Thoracic aorta (tissue), 2 donors: ENCODE data around the gene ZNF322. TPM values are rescaled to one million over a fixed set of nuclear protein-coding genes. Genes with fewer than 3 reads are reported as not detected.

ENCODE experiments used
- ATAC-seq: fragments of 150-250 bp; one replicate; pipeline ENCODE4 v1.8.0; 2017; ENCODE audit warnings: low read depth; ENCODE audit not compliant: insufficient number of reproducible peaks, low FRiP score
- DNase-seq: peaks from one replicate; pipeline ENCODE4 v3.0.0-alpha.2; 2020; ENCODE audit warnings: low spot score
- H3K27ac ChIP-seq, 2 donors: fragments of 200-600 bp; sonication (generic); 1 replicate in 1 of 2; 2 replicates in 1 of 2; pipeline ENCODE4 v1.5.1; 2016; ENCODE audit warnings: mild to moderate bottlenecking in 2 of 2, moderate library complexity in 2 of 2
- H3K27me3 ChIP-seq: fragments of 200-600 bp; sonication (generic); replicated peaks from 2 replicates; pipeline ENCODE4 v1.6.0; 2016; ENCODE audit warnings: mild to moderate bottlenecking; ENCODE audit not compliant: insufficient read depth
- H3K36me3 ChIP-seq: fragments of 200-600 bp; sonication (generic); one replicate; pipeline ENCODE4 v1.5.1; 2016
- H3K4me1 ChIP-seq, 2 donors: fragments of 200-600 bp; sonication (generic); 1 replicate in 1 of 2; 2 replicates in 1 of 2; pipeline versions ENCODE4 v1.5.1 to v1.6.0; 2016; ENCODE audit warnings: low read depth in 2 of 2, mild to moderate bottlenecking in 1 of 2; ENCODE audit not compliant: control insufficient read depth in 1 of 2
- H3K4me3 ChIP-seq: fragments of 200-600 bp; sonication (generic); 2 replicates; pipeline ENCODE4 v1.5.1; 2016; ENCODE audit warnings: mild to moderate bottlenecking
- H3K9me3 ChIP-seq: fragments of 200-600 bp; sonication (generic); 2 replicates; pipeline ENCODE4 v1.5.1; 2016
- CTCF ChIP-seq: fragments of 200-600 bp; sonication (generic); IDR thresholded peaks from one replicate; pipeline ENCODE4 v1.5.1; 2019; ENCODE audit warnings: antibody characterized with exemption
- total RNA-seq, 2 donors: library from RNA; depleted of rRNA; stranded (reverse); fragments of >200 nt; gene quantifications; one replicate each; pipeline versions ENCODE4 v1.1.0 to v1.2.3, GENCODE V29; 2016

ZNF322 gene
- total RNA-seq, 2 donors from 2014 or later = 18.1 to 18.6 TPM

- peaks cover 7% of the 10 kb centered on the region for H3K27me3 ChIP-seq
- ATAC-seq (no peak), DNase-seq (no peak)
- H3K4me3 ChIP-seq = peak overlapping the region; percentile 62
- H3K36me3 ChIP-seq = no peaks in the 10 kb centered on the region
- H3K4me1 ChIP-seq = peaks cover 7 to 14% of the 10 kb centered on the region in 2 donors
- H3K9me3 ChIP-seq = peaks cover 11% of the 10 kb centered on the region
- no peak for TF ChIP-seq CTCF
- H3K27ac ChIP-seq = no peak overlapping the region
These were observed 45.6 kb downstream of the ZNF322 start for GRCh38 chr6:26613689-26614683.

GRCh38 chr6:26613201-26613600 is 46.3 kb downstream of the ZNF322 start:
- Histone ChIP-seq H3K36me3 (no peaks in the 10 kb centered on the region), H3K27me3 (peaks cover 7% of the 10 kb centered on the region), H3K27ac (no peak overlapping the region), H3K9me3 (peaks cover 11% of the 10 kb centered on the region), H3K4me1 (peaks cover 7 to 14% of the 10 kb centered on the region in 2 donors), H3K4me3 (no peak overlapping the region)
- TF ChIP-seq CTCF = no peak
- ATAC-seq = no peak
- no peak for DNase-seq

GRCh38 chr6:26611599-26611998 is 47.9 kb downstream of the ZNF322 start:
- Histone ChIP-seq H3K27ac (no peak overlapping the region), H3K4me1 (peaks cover 7 to 14% of the 10 kb centered on the region in 2 donors), H3K9me3 (peaks cover 3% of the 10 kb centered on the region), H3K27me3 (peaks cover 7% of the 10 kb centered on the region), H3K36me3 (no peaks in the 10 kb centered on the region), H3K4me3 (no peak overlapping the region)
- no peak for TF ChIP-seq CTCF
- DNase-seq (no peak), ATAC-seq (no peak)

- no peak overlapping the region for H3K4me3 ChIP-seq
- no peak overlapping the region for H3K27ac ChIP-seq
- TF ChIP-seq CTCF = no peak
- no peaks in the 10 kb centered on the region for H3K36me3 ChIP-seq
- DNase-seq (no peak), ATAC-seq (no peak)
- peaks cover 6 to 11% of the 10 kb centered on the region in 2 donors for H3K4me1 ChIP-seq
- peaks cover 7% of the 10 kb centered on the region for H3K27me3 ChIP-seq
- H3K9me3 ChIP-seq = no peaks in the 10 kb centered on the region
These were observed 50.1 kb downstream of the ZNF322 start for GRCh38 chr6:26609463-26609862.

GRCh38 chr6:26607434-26608230 is 51.9 kb downstream of the ZNF322 start:
- H3K4me1 ChIP-seq = no peaks in the 10 kb centered on the region
- peak overlapping the region; percentile 68 for H3K4me3 ChIP-seq
- DNase-seq (no peak), ATAC-seq (no peak)
- H3K27me3 ChIP-seq = no peaks in the 10 kb centered on the region
- H3K27ac ChIP-seq = no peak overlapping the region
- H3K36me3 ChIP-seq = no peaks in the 10 kb centered on the region
- H3K9me3 ChIP-seq = no peaks in the 10 kb centered on the region
- TF ChIP-seq CTCF = peak; percentile 49
